ENCODE data around the gene CHPT1.

The CHPT1 gene

DNA sequence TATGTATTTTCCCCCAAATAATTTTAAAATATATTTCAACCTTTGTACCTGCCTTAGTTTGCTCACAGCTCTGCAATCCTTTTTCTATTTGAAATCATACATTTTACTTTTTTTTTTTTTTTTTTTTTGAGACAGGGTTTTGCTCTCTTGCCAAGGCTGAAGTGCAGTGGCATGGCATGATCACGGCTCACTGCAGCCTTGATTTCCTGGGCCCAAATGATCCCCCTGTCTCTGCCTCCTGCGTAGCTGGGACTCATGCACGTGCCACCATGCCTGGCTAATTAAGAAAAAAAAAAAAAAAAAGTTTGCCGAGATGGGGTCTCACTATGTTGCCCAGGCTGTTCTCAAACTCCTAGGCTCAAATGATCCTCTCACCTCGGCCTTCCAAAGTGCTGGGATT, 43.1 kb downstream of the CHPT1 start:
- DNase-seq (ENCODE audit: extremely low read depth, low read depth) = no peak
- TF ChIP-seq, protein P1, sequence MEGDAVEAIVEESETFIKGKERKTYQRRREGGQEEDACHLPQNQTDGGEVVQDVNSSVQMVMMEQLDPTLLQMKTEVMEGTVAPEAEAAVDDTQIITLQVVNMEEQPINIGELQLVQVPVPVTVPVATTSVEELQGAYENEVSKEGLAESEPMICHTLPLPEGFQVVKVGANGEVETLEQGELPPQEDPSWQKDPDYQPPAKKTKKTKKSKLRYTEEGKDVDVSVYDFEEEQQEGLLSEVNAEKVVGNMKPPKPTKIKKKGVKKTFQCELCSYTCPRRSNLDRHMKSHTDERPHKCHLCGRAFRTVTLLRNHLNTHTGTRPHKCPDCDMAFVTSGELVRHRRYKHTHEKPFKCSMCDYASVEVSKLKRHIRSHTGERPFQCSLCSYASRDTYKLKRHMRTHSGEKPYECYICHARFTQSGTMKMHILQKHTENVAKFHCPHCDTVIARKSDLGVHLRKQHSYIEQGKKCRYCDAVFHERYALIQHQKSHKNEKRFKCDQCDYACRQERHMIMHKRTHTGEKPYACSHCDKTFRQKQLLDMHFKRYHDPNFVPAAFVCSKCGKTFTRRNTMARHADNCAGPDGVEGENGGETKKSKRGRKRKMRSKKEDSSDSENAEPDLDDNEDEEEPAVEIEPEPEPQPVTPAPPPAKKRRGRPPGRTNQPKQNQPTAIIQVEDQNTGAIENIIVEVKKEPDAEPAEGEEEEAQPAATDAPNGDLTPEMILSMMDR (IDR thresholded peaks at IDR 0.05; ENCODE audit: low read depth, low read length) = no peak

DNA sequence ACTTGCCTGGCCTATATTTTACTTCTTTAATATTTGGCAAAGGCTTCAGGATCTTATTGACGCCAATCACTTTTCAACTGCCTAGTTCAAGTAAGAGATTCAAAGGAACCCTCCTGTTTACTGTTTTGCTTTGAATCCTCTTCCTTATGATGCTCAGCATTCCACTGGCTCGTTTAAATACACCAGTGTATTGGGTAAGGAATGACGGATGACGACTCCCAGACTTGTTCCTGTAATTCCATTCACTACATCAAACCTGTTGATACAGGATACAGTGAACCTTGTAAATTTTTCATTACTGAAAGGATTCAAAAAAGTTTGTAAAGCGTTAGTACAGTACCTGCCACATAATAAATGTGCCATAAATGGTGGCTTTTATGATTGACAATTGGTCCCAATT, 43.5 kb downstream of the CHPT1 start:
- TF ChIP-seq, protein P1 (IDR thresholded peaks at IDR 0.05; ENCODE audit: low read depth, low read length) = no peak
- no peak for DNase-seq (ENCODE audit: extremely low read depth, low read depth)

DNA sequence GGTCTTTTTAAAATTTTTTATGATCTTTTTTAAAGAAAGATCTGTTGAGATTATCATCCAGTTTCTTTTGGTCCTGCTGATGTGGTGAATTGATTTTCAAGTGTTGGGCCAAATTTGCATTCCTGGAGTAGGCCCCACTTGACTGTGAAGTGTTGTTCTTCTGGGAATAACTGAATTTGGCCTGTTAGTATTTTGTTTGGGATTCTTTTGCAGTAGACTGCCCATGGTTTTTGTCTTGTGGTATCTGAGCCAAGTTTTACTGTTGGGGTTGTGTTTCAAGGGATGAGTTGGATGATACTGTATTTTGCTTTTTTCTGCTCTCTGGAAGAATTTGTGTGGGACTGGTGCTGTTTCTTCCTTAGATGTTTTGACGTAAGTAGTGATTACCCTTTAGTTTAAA, 45.8 kb downstream of the CHPT1 start:
- DNase-seq (ENCODE audit: extremely low read depth, low read depth) = no peak
- TF ChIP-seq, protein P1 (IDR thresholded peaks at IDR 0.05; ENCODE audit: low read depth, low read length) = no peak

DNA sequence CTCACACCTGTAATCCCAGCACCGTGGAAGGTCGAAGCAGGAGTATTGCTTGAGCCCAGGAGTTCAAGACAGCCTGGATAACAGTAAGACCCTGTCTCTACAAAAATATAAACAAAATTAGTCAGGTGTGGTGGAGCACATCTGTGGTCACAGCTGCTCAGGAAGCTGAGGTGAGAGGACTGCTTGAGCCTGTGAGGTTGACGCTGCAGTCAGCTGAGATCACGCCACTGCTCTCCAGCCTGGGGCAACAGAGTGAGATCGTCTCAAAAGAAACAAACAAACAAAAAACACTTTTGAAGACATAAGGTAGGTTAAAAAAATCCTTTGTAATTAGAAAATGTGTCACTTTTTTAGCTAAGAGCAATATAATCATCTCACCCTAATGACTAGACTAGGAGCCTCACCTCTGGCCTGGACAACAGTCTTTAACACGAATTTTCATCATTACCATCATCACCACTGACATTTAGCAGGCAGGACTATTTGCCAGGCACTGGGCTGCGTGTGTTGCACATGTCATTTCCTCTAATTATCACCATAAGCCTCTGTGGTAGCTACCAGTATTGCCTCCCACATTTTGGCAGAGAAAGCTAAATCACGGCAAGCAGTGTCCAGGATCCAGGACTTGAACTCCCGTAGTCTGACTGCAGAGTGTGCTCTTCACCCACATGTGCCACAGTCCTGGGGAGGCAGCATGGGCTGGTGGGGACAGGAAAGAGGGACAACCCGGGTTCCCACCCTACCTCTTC, 46.5 kb downstream of the CHPT1 start:
- TF ChIP-seq, protein P1 (IDR thresholded peaks at IDR 0.05; ENCODE audit: low read depth, low read length) = no peak
- no peak for DNase-seq (ENCODE audit: extremely low read depth, low read depth)

DNA sequence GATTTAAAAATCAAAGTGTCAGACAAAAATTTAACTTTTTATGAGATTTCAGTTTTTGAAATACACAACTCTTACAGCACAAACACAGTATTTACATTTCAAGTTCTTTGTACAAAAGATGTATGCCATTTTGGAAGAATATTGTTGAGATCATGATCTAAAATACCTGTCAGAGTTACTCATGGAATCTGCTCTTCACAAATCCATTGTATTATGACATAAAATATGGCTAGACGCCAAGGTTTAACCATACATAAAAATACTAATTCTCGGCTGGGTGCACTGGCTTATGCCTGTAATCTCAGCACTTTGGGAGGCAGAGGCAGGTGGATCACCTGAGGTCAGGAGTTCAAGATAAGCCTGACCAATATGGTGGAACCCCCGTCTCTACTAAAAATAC, 48.0 kb downstream of the CHPT1 start:
- DNase-seq (ENCODE audit: extremely low read depth, low read depth) = no peak
- TF ChIP-seq, protein P1 (IDR thresholded peaks at IDR 0.05; ENCODE audit: low read depth, low read length) = no peak

DNA sequence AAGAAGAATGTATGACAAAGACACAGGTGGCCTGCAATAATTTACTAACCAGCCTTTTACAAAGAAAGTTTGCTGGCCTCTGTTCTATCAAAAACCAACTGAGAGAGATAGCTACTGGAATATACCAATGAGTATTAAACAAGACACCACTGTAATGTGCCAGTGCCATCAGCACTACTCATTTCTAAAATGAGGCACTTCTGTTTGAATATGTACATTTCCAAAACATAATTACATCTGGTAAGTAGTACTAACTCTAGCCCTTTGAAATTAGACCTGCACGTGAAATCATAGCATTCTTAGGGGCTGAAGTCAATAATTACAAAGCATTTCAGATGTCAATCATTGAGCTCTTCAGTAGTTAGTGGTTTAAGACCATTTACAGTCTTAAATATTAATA, 48.8 kb downstream of the CHPT1 start:
- TF ChIP-seq, protein P1 (IDR thresholded peaks at IDR 0.05; ENCODE audit: low read depth, low read length) = no peak
- no peak for DNase-seq (ENCODE audit: extremely low read depth, low read depth)

DNA sequence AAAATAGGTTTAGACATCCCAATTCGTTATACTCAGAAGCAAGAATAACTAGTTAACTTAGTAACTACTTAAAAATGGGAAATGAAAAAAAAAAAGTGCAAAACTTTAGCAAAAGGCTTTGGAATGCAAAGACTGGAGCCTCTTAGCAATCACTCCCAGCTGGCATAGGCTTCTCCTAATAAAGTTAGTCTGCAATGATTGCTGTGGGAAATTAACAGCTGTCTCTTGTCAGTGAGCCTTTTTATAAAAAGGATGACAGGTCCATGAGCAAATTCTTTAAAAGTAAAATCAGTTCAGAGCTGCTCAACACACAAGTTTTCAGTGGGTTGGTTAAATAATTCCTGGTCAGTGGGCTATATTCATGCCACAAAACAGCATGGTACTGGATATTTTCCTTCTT, 49.2 kb downstream of the CHPT1 start:
- DNase-seq (ENCODE audit: extremely low read depth, low read depth) = no peak
- TF ChIP-seq, protein P1 (IDR thresholded peaks at IDR 0.05; ENCODE audit: low read depth, low read length) = no peak
